ENCODE results near the gene PKN2. TPM values are rescaled to one million over a fixed set of nuclear protein-coding genes. Genes with fewer than 3 reads are reported as not detected.

PKN2 gene
- total and polyA plus RNA-seq, 2 of the 8 experiments (the other 6 are each of a cell fraction or from before 2014, with no cell fraction given), result 7.8 to 32.0 TPM

- FAIRE-seq (no peak), DNase-seq (ENCODE audit: low read depth in 1 of 2, low spot score in 2 of 2) (no peak)
- H3K4me3 ChIP-seq (ENCODE audit: extremely low read depth in 1 of 4, insufficient read depth in 2 of 4, low read depth in 3 of 4, low read length in 4 of 4), result no peak overlapping the region
- no peak overlapping the region for H3K4ac ChIP-seq (replicated peaks; ENCODE audit: insufficient read length, low read depth, low read length)
- POLR2A ChIA-PET (ENCODE audit: partially characterized antibody), result interaction anchor here (0.7 kb wide), 1 partner anchor 438 kb away, joined by 3 read pairs; no protein-coding TSS in a partner anchor
- H3K9ac ChIP-seq (replicated peaks in 1 of 4; ENCODE audit: extremely low read depth in 1 of 4, low read depth in 3 of 4, low read length in 3 of 4), result no peak overlapping the region
- H2BK12ac ChIP-seq (ENCODE audit: low read depth, low read length), result no peak overlapping the region
- H2AFZ ChIP-seq (ENCODE audit: low read length), result no peak overlapping the region
- no peak overlapping the region for H3K14ac ChIP-seq (ENCODE audit: insufficient read length)
- H3K56ac ChIP-seq (replicated peaks; ENCODE audit: insufficient read length, low read depth, low read length), result no peak overlapping the region
- no peak overlapping the region for H4K5ac ChIP-seq (ENCODE audit: insufficient read length, low read depth, low read length)
- no peak overlapping the region for H4K91ac ChIP-seq (replicated peaks; ENCODE audit: insufficient read length, low read length)
- peaks cover 0 to 8% (median 0%) of the 10 kb centered on the region in 4 experiments; a peak in 2 of 7 replicates for H3K4me1 ChIP-seq (replicated peaks in 1 of 4; ENCODE audit: control insufficient read depth in 3 of 4, insufficient read depth in 4 of 4, low read length in 3 of 4)
- no peaks in the 10 kb centered on the region for H3K27me3 ChIP-seq (replicated peaks in 1 of 4; ENCODE audit: control insufficient read depth in 3 of 4, extremely low read depth in 1 of 4, insufficient read depth in 3 of 4, low read length in 3 of 4)
- CTCF ChIA-PET (ENCODE audit: partially characterized antibody), result interaction anchor here (1.2 kb wide), 1 partner anchor 146 kb away, joined by 3 read pairs; no protein-coding TSS in a partner anchor
- H2BK5ac ChIP-seq (ENCODE audit: low read depth, low read length), result no peak overlapping the region
- H2BK120ac ChIP-seq (replicated peaks; ENCODE audit: low read depth, low read length), result no peak overlapping the region
- H3K23me2 ChIP-seq (ENCODE audit: low read depth, low read length), result no peaks in the 10 kb centered on the region
- H3K4me2 ChIP-seq (ENCODE audit: insufficient read depth in 1 of 2, low read depth in 2 of 2, low read length in 2 of 2), result no peak overlapping the region
- no peak overlapping the region for H3K23ac ChIP-seq (ENCODE audit: insufficient read length)
- peaks cover 0 to 2% of the 10 kb centered on the region in 2 experiments for H4K20me1 ChIP-seq (replicated peaks in 1 of 2; ENCODE audit: control insufficient read depth in 1 of 2, insufficient read depth in 2 of 2, low read length in 2 of 2)
- no peak for TF ChIP-seq SP2 (IDR thresholded peaks at IDR 0.05; ENCODE audit: low read length)
- no peak for TF ChIP-seq TCF12 (IDR thresholded peaks at IDR 0.05; ENCODE audit: low read depth, low read length)
- TF ChIP-seq BCL11A (IDR thresholded peaks at IDR 0.05; ENCODE audit: low read depth in 2 of 2, low read length in 2 of 2), result no peak
- TF ChIP-seq EZH2 (IDR thresholded peaks at IDR 0.05; ENCODE audit: low read depth, low read length, severe bottlenecking), result no peak
- TF ChIP-seq TBP (IDR thresholded peaks at IDR 0.05; ENCODE audit: low read depth, low read length), result no peak
- no peak for TF ChIP-seq PHF8 (conservative IDR thresholded peaks at IDR 0.05; ENCODE audit: low read depth, low read length)
- no peak for TF ChIP-seq CBX8 (IDR thresholded peaks at IDR 0.05; ENCODE audit: borderline replicate concordance, low read depth, low read length)
- TF ChIP-seq GABPA (IDR thresholded peaks at IDR 0.05; ENCODE audit: borderline replicate concordance, insufficient read depth, low read length), result no peak
- TF ChIP-seq YY1 (IDR thresholded peaks at IDR 0.05; ENCODE audit: low read depth, low read length), result no peak
- TF ChIP-seq POU5F1 (IDR thresholded peaks at IDR 0.05; ENCODE audit: low read depth, low read length), result no peak
- no peak for TF ChIP-seq HDAC6 (IDR thresholded peaks at IDR 0.05; ENCODE audit: low read depth, low read length)
- no peak for TF ChIP-seq KDM1A (IDR thresholded peaks at IDR 0.05; ENCODE audit: borderline replicate concordance, low read length)
- no peak for TF ChIP-seq NRF1 (IDR thresholded peaks at IDR 0.05; ENCODE audit: low read depth, low read length)
- TF ChIP-seq SRF (IDR thresholded peaks at IDR 0.05; ENCODE audit: low read depth, low read length), result no peak
- WGBS, 2 experiments (ENCODE audit: extremely low coverage in 1 of 2, insufficient coverage in 1 of 2, insufficient read length in 1 of 2, insufficient replicate concordance in 2 of 2, low coverage in 1 of 2, low lambda C conversion rate in 2 of 2, missing lambda C conversion rate in 1 of 2), result 82% methylated on average over 2 of the region's 2 CpGs; no CpG with 5 or more reads in 1 of the 2 experiments
- H3K18ac ChIP-seq (ENCODE audit: extremely low read depth, low read length), result no peak overlapping the region
- H3K27ac ChIP-seq (ENCODE audit: low read depth, low read length), result no peak overlapping the region
- no peak overlapping the region for H4K8ac ChIP-seq (ENCODE audit: extremely low read depth, insufficient read depth, low read length)
- H2AK5ac ChIP-seq (ENCODE audit: low read depth, low read length), result no peak overlapping the region
- peaks cover 0 to 3% of the 10 kb centered on the region in 2 experiments; a peak in 1 of 4 replicates for H3K9me3 ChIP-seq (ENCODE audit: insufficient read depth in 2 of 2, low read depth in 1 of 2, low read length in 1 of 2)
- H3K79me1 ChIP-seq (ENCODE audit: low read depth, low read length), result peaks cover 6% of the 10 kb centered on the region; the same call in 1 of the 2 replicates
- no peak overlapping the region for H2BK15ac ChIP-seq (ENCODE audit: low read length)
- no peak overlapping the region for H2BK20ac ChIP-seq (ENCODE audit: low read length)
- H3K36me3 ChIP-seq (ENCODE audit: control insufficient read depth in 2 of 4, insufficient read depth in 4 of 4, low read length in 3 of 4), result peaks cover 0 to 4% (median 0%) of the 10 kb centered on the region in 4 experiments; a peak in 1 of 8 replicates
- H3K79me2 ChIP-seq (ENCODE audit: control insufficient read depth in 1 of 2, insufficient read depth in 2 of 2, low read length in 2 of 2), result peaks cover 0 to 94% of the 10 kb centered on the region in 2 experiments; a peak in 2 of 4 replicates
These were observed 46.9 kb downstream of the PKN2 start for GRCh38 chr1:88730995-88731394.

All from H1 (cell line).